ENCODE data around the gene MAN2C1.

GRCh38 chr15:75362642-75363249 lies 5.7 kb downstream of the MAN2C1 start:
- TF ChIP-seq CTCF (IDR thresholded peaks at IDR 0.05 in 8 of 11, conservative IDR thresholded peaks at IDR 0.05 in 3 of 11) (no peak), POLR2A (IDR thresholded peaks at IDR 0.05) (no peak), POLR2AphosphoS5 (IDR thresholded peaks at IDR 0.05) (peak in 1 of 3 donors; percentile 19)

Measured in spleen (tissue), 7 donors.